Liver (tissue), 9 donors: Measurements from ENCODE around the gene IGFALS. TPM values are rescaled to one million over a fixed set of nuclear protein-coding genes. Genes with fewer than 3 reads are reported as not detected.

Source experiments
- DNase-seq: peaks from one replicate; pipeline ENCODE4 v3.0.0-alpha.2; 2017; ENCODE audit warnings: low spot score
- H3K27ac ChIP-seq, 2 donors: one replicate each; pipeline ENCODE4 v1.7.0; 2013; ENCODE audit warnings: inconsistent platforms in 2 of 2, low read length in 2 of 2, control low read depth in 1 of 2, low read depth in 1 of 2, mild to moderate bottlenecking in 1 of 2
- H3K27me3 ChIP-seq, 4 donors: one replicate each; pipeline versions ENCODE4 v1.6.1 to v1.7.0; 2013; ENCODE audit warnings: low read length in 3 of 4, inconsistent platforms in 1 of 4, mild to moderate bottlenecking in 1 of 4, moderate library complexity in 1 of 4; ENCODE audit not compliant: control insufficient read depth in 4 of 4, insufficient read depth in 4 of 4
- H3K36me3 ChIP-seq, 4 donors: one replicate each; pipeline versions ENCODE4 v1.6.1 to v1.7.0; 2013; ENCODE audit warnings: low read length in 3 of 4, mild to moderate bottlenecking in 3 of 4, low read depth in 1 of 4, moderate library complexity in 1 of 4; ENCODE audit not compliant: control insufficient read depth in 4 of 4, insufficient read depth in 3 of 4
- H3K4me1 ChIP-seq, 4 donors: one replicate each; pipeline versions ENCODE4 v1.6.1 to v1.7.0; 2013; ENCODE audit warnings: low read length in 3 of 4, mild to moderate bottlenecking in 3 of 4, moderate library complexity in 1 of 4; ENCODE audit not compliant: control insufficient read depth in 4 of 4, insufficient read depth in 4 of 4
- H3K4me3 ChIP-seq, 3 donors: one replicate each; pipeline versions ENCODE4 v1.6.1 to v1.7.0; 2013; ENCODE audit warnings: low read length in 3 of 3, control low read depth in 1 of 3, low read depth in 1 of 3, mild to moderate bottlenecking in 1 of 3
- H3K9ac ChIP-seq, 2 donors: one replicate each; pipeline ENCODE4 v1.7.0; 2013; ENCODE audit warnings: low read length in 2 of 2, mild to moderate bottlenecking in 2 of 2, moderate library complexity in 2 of 2, control low read depth in 1 of 2, low read depth in 1 of 2
- H3K9me3 ChIP-seq, 4 donors: one replicate each; pipeline versions ENCODE4 v1.6.1 to v1.7.0; 2013; ENCODE audit warnings: low read length in 3 of 4; ENCODE audit not compliant: control insufficient read depth in 4 of 4
- CTCF ChIP-seq: fragments of 150-350 bp; IDR thresholded peaks from 2 replicates; pipeline ENCODE4 v1.5.1; 2017; ENCODE audit warnings: improper control_type of control experiment, low read depth, low read length; ENCODE audit not compliant: missing input control
- EGR1 ChIP-seq, 2 donors: IDR thresholded peaks; 2 replicates each; pipeline ENCODE4 v1.6.1; 2016 to 2018; ENCODE audit warnings: antibody characterized with exemption in 2 of 2, low read depth in 2 of 2
- FOXA1 ChIP-seq: IDR thresholded peaks from 2 replicates; pipeline ENCODE4 v1.6.1; 2016; ENCODE audit warnings: antibody characterized with exemption
- FOXA2 ChIP-seq: IDR thresholded peaks from 2 replicates; pipeline ENCODE4 v1.6.1; 2016; ENCODE audit warnings: antibody characterized with exemption
- GABPA ChIP-seq, 2 donors: IDR thresholded peaks in 1 of 2; conservative IDR thresholded peaks in 1 of 2; 2 replicates each; pipeline ENCODE4 v1.6.1; 2016; ENCODE audit warnings: antibody characterized with exemption in 2 of 2, mild to moderate bottlenecking in 1 of 2, moderate library complexity in 1 of 2
- HNF4A ChIP-seq, 2 donors: conservative IDR thresholded peaks; 2 replicates each; pipeline ENCODE4 v1.6.1; 2016; ENCODE audit warnings: antibody characterized with exemption in 2 of 2, mild to moderate bottlenecking in 2 of 2
- HNF4G ChIP-seq: IDR thresholded peaks from 2 replicates; pipeline ENCODE4 v1.6.1; 2016; ENCODE audit warnings: antibody characterized with exemption
- JUND ChIP-seq, 2 donors: IDR thresholded peaks; 2 replicates each; pipeline ENCODE4 v1.6.1; 2016; ENCODE audit warnings: antibody characterized with exemption in 2 of 2
- MAX ChIP-seq: IDR thresholded peaks from 2 replicates; pipeline ENCODE4 v1.6.1; 2016; ENCODE audit warnings: antibody characterized with exemption
- NR2F2 ChIP-seq: IDR thresholded peaks from 2 replicates; pipeline ENCODE4 v1.6.1; 2016; ENCODE audit warnings: antibody characterized with exemption
- RAD21 ChIP-seq, 2 donors: IDR thresholded peaks; 2 replicates each; pipeline ENCODE4 v1.6.1; 2016; ENCODE audit warnings: antibody characterized with exemption in 2 of 2, mild to moderate bottlenecking in 2 of 2
- REST ChIP-seq: IDR thresholded peaks from 2 replicates; pipeline ENCODE4 v1.6.1; 2016; ENCODE audit warnings: antibody characterized with exemption, mild to moderate bottlenecking
- RXRA ChIP-seq, 2 donors: IDR thresholded peaks; 2 replicates each; pipeline ENCODE4 v1.6.1; 2017 to 2018; ENCODE audit warnings: antibody characterized with exemption in 2 of 2, mild to moderate bottlenecking in 1 of 2
- SP1 ChIP-seq: IDR thresholded peaks from 2 replicates; pipeline ENCODE4 v1.6.1; 2018; ENCODE audit warnings: antibody characterized with exemption, mild to moderate bottlenecking
- TAF1 ChIP-seq: conservative IDR thresholded peaks from 2 replicates; pipeline ENCODE4 v1.6.1; 2016; ENCODE audit warnings: antibody characterized with exemption, mild to moderate bottlenecking
- ZBTB33 ChIP-seq: IDR thresholded peaks from 2 replicates; pipeline ENCODE4 v1.6.1; 2016; ENCODE audit warnings: antibody characterized with exemption
- WGBS: extraction: QIAGEN DNeasy Blood & Tissue Kit; methylation state at CpG from one replicate; pipeline ENCODE4 v1.1.7; 2013; 5-methylcytosine and 5-hydroxymethylcytosine counted together
- polyA plus RNA-seq, 2 donors: library from polyadenylated mRNA; stranded (reverse) in 1 of 2; unstranded in 1 of 2; fragments of 200-250 nt in 1 of 2; fragments of >200 nt in 1 of 2; fragmentation: Nextera tagmentation in 1 of 2; extraction: Ambion mirVana in 1 of 2; gene quantifications; one replicate each; pipeline versions ENCODE4 v1.2.1 to v1.2.3, GENCODE V29; 2013 to 2015
- total RNA-seq, 2 donors: library from RNA; depleted of rRNA; stranded (reverse); fragments of >200 nt; gene quantifications; one replicate each; pipeline ENCODE4 v1.2.3, GENCODE V29; 2014
- TF ChIP-seq, protein P1 (sequence below): IDR thresholded peaks from 2 replicates; pipeline ENCODE4 v1.6.1; 2016; ENCODE audit warnings: antibody characterized with exemption
- donor health status: healthy.
- donor health status: healthy.
- donor health status: healthy.
- donor health status: healthy.
- donor health status: healthy.

IGFALS gene
- total and polyA plus RNA-seq, 4 donors: 19.8 to 161 (median 68.4) TPM

DNA sequence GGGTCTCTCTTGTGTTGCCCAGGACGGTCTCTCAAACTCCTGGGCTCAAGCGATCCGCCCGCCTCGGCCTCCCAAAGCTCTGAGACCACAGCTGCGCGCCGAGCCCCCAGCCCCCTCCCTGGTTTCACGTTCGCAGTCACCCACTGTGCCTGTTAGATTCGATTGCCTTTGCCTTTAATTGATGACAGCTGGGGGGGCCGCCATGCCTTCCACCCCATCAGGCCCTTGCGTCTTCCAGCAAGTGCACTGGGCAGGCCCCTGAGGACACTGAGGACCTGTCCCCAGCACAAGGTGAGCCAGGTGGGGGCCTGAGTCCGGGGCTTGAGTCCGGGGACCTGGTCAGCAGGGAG lies 3.3 kb downstream of the IGFALS start:
- Histone ChIP-seq H3K4me3 (no peak overlapping the region), H3K4me1 (peaks cover 20 to 73% (median 51%) of the 10 kb centered on the region in 4 donors), H3K9me3 (no peaks in the 10 kb centered on the region), H3K36me3 (peaks cover 0 to 34% (median 5%) of the 10 kb centered on the region in 4 donors), H3K27me3 (no peaks in the 10 kb centered on the region), H3K9ac (no peak overlapping the region), H3K27ac (no peak overlapping the region)
- DNase-seq: no peak
- WGBS: 91% methylated on average over 15 of the region's 15 CpGs
- no peak for TF ChIP-seq TAF1
- no peak for TF ChIP-seq RXRA (IDR thresholded peaks at IDR 0.05)
- no peak for TF ChIP-seq RAD21 (IDR thresholded peaks at IDR 0.05)
- TF ChIP-seq EGR1 (IDR thresholded peaks at IDR 0.05; ENCODE audit: low read depth in 2 of 2): no peak
- no peak for TF ChIP-seq JUND (IDR thresholded peaks at IDR 0.05)
- no peak for TF ChIP-seq ZBTB33
- no peak for TF ChIP-seq FOXA1
- no peak for TF ChIP-seq HNF4G
- TF ChIP-seq SP1: no peak
- TF ChIP-seq REST: no peak
- no peak for TF ChIP-seq MAX
- no peak for TF ChIP-seq CTCF

GRCh38 chr16:1789643-1790045 lies 3.9 kb downstream of the IGFALS start:
- no peak overlapping the region for H3K4me3 ChIP-seq
- H3K4me1 ChIP-seq: peaks cover 15 to 73% (median 48%) of the 10 kb centered on the region in 4 donors
- no peaks in the 10 kb centered on the region for H3K27me3 ChIP-seq
- H3K9ac ChIP-seq: no peak overlapping the region
- DNase-seq: no peak
- H3K9me3 ChIP-seq: no peaks in the 10 kb centered on the region
- WGBS: 85% methylated on average over 25 of the region's 25 CpGs
- H3K36me3 ChIP-seq: peaks cover 0 to 34% (median 5%) of the 10 kb centered on the region in 4 donors
- H3K27ac ChIP-seq: no peak overlapping the region
- no peak for TF ChIP-seq RXRA (IDR thresholded peaks at IDR 0.05)
- no peak for TF ChIP-seq JUND (IDR thresholded peaks at IDR 0.05)
- no peak for TF ChIP-seq HNF4A (conservative IDR thresholded peaks at IDR 0.05)
- TF ChIP-seq SP1: no peak
- TF ChIP-seq, protein P1, sequence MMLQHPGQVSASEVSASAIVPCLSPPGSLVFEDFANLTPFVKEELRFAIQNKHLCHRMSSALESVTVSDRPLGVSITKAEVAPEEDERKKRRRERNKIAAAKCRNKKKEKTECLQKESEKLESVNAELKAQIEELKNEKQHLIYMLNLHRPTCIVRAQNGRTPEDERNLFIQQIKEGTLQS: no peak
- no peak for TF ChIP-seq REST
- TF ChIP-seq RAD21 (IDR thresholded peaks at IDR 0.05): no peak
- TF ChIP-seq GABPA (IDR thresholded peaks at IDR 0.05 in 1 of 2, conservative IDR thresholded peaks at IDR 0.05 in 1 of 2): no peak
- no peak for TF ChIP-seq EGR1 (IDR thresholded peaks at IDR 0.05; ENCODE audit: low read depth in 2 of 2)
- TF ChIP-seq MAX: no peak
- no peak for TF ChIP-seq TAF1
- TF ChIP-seq NR2F2: no peak
- TF ChIP-seq FOXA2: no peak
- no peak for TF ChIP-seq CTCF
